ENCODE measurements around the gene DDIT4. TPM values are rescaled to one million over a fixed set of nuclear protein-coding genes. Genes with fewer than 3 reads are reported as not detected.

DDIT4 gene
- polyA plus RNA-seq, 1 experiment = 103 TPM

DNA sequence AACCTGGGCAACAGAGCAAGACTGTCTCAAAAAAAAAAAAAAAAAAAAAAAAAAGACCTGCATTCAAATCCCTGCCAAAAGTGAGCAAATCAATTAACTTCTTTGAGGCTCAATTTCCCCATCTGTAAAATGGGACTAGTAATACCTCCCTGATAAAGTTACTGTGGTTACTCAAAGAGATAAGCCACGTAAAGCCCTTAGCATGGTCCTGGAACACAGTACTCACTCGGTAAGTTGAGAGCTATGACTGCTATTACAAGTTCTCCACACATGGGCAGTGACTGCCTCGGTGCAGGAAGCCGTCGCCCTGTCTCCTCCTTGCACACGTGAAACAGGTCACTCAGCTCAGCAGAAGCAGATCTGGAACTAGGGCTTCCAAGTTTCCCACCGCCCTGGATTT is 37.9 kb downstream of the DDIT4 start:
- Histone ChIP-seq H3K9me3 (ENCODE audit: control insufficient read depth, insufficient read depth, low read length) (no peaks in the 10 kb centered on the region), H3K27ac (ENCODE audit: low read depth, low read length) (no peak overlapping the region), H3K4me3 (ENCODE audit: low read depth, low read length) (no peak overlapping the region), H3K27me3 (ENCODE audit: control insufficient read depth, insufficient read depth, low read length) (no peaks in the 10 kb centered on the region)
- POLR2A ChIA-PET = no interaction called here
- TF ChIP-seq, protein P1, sequence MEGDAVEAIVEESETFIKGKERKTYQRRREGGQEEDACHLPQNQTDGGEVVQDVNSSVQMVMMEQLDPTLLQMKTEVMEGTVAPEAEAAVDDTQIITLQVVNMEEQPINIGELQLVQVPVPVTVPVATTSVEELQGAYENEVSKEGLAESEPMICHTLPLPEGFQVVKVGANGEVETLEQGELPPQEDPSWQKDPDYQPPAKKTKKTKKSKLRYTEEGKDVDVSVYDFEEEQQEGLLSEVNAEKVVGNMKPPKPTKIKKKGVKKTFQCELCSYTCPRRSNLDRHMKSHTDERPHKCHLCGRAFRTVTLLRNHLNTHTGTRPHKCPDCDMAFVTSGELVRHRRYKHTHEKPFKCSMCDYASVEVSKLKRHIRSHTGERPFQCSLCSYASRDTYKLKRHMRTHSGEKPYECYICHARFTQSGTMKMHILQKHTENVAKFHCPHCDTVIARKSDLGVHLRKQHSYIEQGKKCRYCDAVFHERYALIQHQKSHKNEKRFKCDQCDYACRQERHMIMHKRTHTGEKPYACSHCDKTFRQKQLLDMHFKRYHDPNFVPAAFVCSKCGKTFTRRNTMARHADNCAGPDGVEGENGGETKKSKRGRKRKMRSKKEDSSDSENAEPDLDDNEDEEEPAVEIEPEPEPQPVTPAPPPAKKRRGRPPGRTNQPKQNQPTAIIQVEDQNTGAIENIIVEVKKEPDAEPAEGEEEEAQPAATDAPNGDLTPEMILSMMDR (IDR thresholded peaks at IDR 0.05; ENCODE audit: low read depth, low read length) = no peak
- no peak for DNase-seq (ENCODE audit: low read depth, low spot score)
- CTCF ChIA-PET = no interaction called here

DNA sequence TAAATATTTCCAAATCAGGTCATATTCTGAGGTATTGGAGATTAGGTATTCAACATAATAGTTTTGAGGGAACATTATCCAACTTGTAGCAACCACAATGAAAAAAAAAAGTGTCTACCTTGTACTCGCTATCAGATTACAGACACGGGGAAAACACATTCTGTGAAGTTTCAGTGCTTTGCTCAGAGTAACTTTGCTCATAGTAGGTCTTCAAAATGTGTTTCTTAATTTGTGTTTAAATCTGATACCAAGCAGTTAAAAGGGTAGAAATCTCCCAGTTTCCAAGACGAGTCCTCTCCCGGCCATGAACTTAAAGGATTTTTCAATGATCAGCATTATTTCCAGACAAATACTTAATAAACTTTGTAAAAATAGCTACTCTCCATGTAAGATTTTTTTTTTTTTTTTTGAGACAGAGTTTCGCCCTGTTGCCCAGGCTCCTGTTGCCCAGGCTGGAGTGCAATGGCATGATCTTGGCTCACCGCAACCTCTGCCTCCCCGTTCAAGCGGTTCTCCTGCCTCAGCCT is 39.2 kb downstream of the DDIT4 start:
- H3K27ac ChIP-seq (ENCODE audit: low read depth, low read length) = no peak overlapping the region
- ChIA-PET POLR2A (interaction anchor here (1.0 kb wide), 1 partner anchor 40 kb away, joined by 3 read pairs; no protein-coding TSS in a partner anchor), CTCF (no interaction called here)

GRCh38 chr10:72314263-72314662 is 40.5 kb downstream of the DDIT4 start:
- no peaks in the 10 kb centered on the region for H3K9me3 ChIP-seq (ENCODE audit: control insufficient read depth, insufficient read depth, low read length)
- DNase-seq (ENCODE audit: low read depth, low spot score) = no peak
- no peaks in the 10 kb centered on the region for H3K27me3 ChIP-seq (ENCODE audit: control insufficient read depth, insufficient read depth, low read length)
- no peak overlapping the region for H3K4me3 ChIP-seq (ENCODE audit: low read depth, low read length)
- ChIA-PET CTCF (no interaction called here), POLR2A (interaction anchor here (1.0 kb wide), 1 partner anchor 41 kb away, joined by 3 read pairs; no protein-coding TSS in a partner anchor)
- no peak overlapping the region for H3K27ac ChIP-seq (ENCODE audit: low read depth, low read length)
- TF ChIP-seq, protein P1 (IDR thresholded peaks at IDR 0.05; ENCODE audit: low read depth, low read length) = no peak

More for the DNA sequence above, 39.2 kb downstream of the DDIT4 start:
- H3K9me3 ChIP-seq (ENCODE audit: control insufficient read depth, insufficient read depth, low read length) = no peaks in the 10 kb centered on the region
- DNase-seq (ENCODE audit: low read depth, low spot score) = no peak
- no peaks in the 10 kb centered on the region for H3K27me3 ChIP-seq (ENCODE audit: control insufficient read depth, insufficient read depth, low read length)
- TF ChIP-seq, protein P1 (IDR thresholded peaks at IDR 0.05; ENCODE audit: low read depth, low read length) = no peak
- no peak overlapping the region for H3K4me3 ChIP-seq (ENCODE audit: low read depth, low read length)

DNA sequence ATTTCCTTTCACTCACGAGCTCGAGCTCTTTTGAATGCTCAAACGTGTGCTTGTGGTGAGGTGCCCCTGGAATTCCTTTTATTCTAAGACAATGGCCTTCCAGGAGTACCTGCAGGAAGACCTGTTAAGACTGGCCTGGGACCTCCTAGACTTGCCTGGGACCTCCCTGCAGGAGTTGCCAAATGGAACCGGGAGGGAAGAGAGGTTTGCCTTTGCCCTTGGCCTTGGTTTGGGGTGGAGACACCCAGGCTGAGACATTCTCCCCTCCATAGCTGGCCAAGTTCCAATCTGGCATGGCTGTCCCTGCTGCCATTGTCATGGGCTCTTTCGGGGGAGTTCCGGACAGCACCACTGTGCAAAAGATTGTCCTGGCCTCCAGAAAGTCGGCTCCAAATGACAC is 41.3 kb downstream of the DDIT4 start:
- POLR2A ChIA-PET = interaction anchor here (1.4 kb wide), 1 partner anchor 40 kb away, joined by 3 read pairs; no protein-coding TSS in a partner anchor
- TF ChIP-seq, protein P1 (IDR thresholded peaks at IDR 0.05; ENCODE audit: low read depth, low read length) = no peak
- H3K27ac ChIP-seq (ENCODE audit: low read depth, low read length) = no peak overlapping the region
- DNase-seq (ENCODE audit: low read depth, low spot score) = no peak
- no peak overlapping the region for H3K4me3 ChIP-seq (ENCODE audit: low read depth, low read length)
- no peaks in the 10 kb centered on the region for H3K9me3 ChIP-seq (ENCODE audit: control insufficient read depth, insufficient read depth, low read length)
- CTCF ChIA-PET = no interaction called here
- no peaks in the 10 kb centered on the region for H3K27me3 ChIP-seq (ENCODE audit: control insufficient read depth, insufficient read depth, low read length)

DNA sequence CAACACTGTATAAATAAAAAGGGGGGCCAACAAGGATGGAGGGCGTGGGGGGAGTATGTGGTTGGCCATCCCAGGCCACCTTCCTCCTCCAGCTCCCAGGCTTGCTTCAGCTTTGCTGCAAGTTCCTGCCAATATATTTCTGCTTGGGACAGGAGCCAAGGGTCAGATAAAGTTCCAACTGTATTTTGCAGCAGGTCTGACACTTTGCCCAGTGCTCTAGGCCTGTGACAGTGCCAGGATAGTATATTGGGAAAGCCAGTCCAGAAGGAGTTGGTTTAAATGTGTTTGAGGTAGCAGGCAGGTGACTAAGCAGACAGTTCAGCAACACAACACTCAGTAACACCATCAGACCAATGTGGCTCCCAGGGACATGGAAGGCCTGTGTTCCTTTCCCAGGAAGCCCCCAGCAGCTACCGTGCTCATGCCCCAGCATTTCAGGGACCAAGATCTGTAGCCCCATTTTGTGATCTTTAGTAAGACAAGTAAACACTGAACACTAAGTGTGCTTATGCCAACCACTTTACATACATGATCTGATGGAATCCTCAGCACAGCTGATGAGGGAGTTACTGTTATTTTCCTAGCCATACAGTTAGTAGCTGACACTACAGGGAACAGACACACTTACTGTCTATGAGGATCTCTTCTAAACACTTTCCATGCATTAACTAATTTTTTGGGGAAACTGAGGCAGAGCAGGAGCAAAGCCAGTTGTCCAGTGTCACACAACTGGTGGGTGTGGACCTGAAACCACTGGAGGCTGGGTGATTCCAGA is 42.1 kb downstream of the DDIT4 start:
- ChIA-PET POLR2A (interaction anchor here (1.4 kb wide), 1 partner anchor 41 kb away, joined by 3 read pairs; no protein-coding TSS in a partner anchor), CTCF (no interaction called here)
- TF ChIP-seq, protein P1 (IDR thresholded peaks at IDR 0.05; ENCODE audit: low read depth, low read length) = no peak
- Histone ChIP-seq H3K4me3 (ENCODE audit: low read depth, low read length) (no peak overlapping the region), H3K27ac (ENCODE audit: low read depth, low read length) (no peak overlapping the region), H3K27me3 (ENCODE audit: control insufficient read depth, insufficient read depth, low read length) (no peaks in the 10 kb centered on the region), H3K9me3 (ENCODE audit: control insufficient read depth, insufficient read depth, low read length) (no peaks in the 10 kb centered on the region)
- no peak for DNase-seq (ENCODE audit: low read depth, low spot score)
